SU-DHL-6 (cell line): ENCODE results near the gene IFNB1.

Source experiments
- EZH2phosphoT487 ChIP-seq: fragments of 200-600 bp; sonication (generic), shearing (Covaris generic); conservative IDR thresholded peaks from 2 replicates; pipeline ENCODE4 v1.6.1; 2018; ENCODE audit warnings: mild to moderate bottlenecking, antibody characterized with exemption, low read length, moderate library complexity, mixed read lengths
- TF ChIP-seq, protein P1 (sequence below): fragments of 200-600 bp; sonication (generic); IDR thresholded peaks from one replicate; pipeline ENCODE4 v1.5.1; 2017; ENCODE audit warnings: antibody characterized with exemption, mild to moderate bottlenecking, low read length, moderate library complexity; ENCODE audit not compliant: insufficient read depth, poor library complexity, severe bottlenecking

DNA sequence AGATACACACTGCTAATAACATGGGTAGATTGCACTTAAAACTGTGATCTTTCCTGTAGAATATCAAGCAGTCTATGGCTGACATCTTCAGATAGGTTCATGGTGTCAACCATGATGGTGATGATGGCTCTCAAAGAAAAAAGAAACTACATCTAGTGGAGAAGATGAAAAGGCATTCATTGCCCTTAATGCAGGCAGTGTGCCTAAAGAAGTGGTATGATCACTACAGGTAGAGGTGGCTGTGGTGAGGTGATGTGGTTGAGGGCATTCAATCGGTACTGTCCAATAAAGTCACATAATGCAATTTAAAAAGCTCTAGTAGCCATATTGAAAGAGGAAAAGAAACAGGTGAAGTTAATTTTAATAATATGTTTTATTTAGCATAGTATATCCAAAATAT, 3.1 kb upstream of the IFNB1 start:
- TF ChIP-seq, protein P1, sequence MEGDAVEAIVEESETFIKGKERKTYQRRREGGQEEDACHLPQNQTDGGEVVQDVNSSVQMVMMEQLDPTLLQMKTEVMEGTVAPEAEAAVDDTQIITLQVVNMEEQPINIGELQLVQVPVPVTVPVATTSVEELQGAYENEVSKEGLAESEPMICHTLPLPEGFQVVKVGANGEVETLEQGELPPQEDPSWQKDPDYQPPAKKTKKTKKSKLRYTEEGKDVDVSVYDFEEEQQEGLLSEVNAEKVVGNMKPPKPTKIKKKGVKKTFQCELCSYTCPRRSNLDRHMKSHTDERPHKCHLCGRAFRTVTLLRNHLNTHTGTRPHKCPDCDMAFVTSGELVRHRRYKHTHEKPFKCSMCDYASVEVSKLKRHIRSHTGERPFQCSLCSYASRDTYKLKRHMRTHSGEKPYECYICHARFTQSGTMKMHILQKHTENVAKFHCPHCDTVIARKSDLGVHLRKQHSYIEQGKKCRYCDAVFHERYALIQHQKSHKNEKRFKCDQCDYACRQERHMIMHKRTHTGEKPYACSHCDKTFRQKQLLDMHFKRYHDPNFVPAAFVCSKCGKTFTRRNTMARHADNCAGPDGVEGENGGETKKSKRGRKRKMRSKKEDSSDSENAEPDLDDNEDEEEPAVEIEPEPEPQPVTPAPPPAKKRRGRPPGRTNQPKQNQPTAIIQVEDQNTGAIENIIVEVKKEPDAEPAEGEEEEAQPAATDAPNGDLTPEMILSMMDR, result no peak
- TF ChIP-seq EZH2phosphoT487, result no peak
